ENCODE measurements around the gene SCLT1. TPM values are rescaled to one million over a fixed set of nuclear protein-coding genes. Genes with fewer than 3 reads are reported as not detected.

The SCLT1 gene
- total and polyA plus RNA-seq, 2 of the 8 experiments (the other 6 are each of a cell fraction or from before 2014, with no cell fraction given) = 4.8 to 13.1 TPM

GRCh38 chr4:129111919-129112318 lies 18.6 kb upstream of the SCLT1 start:
- Histone ChIP-seq H3K36me3 (ENCODE audit: control insufficient read depth in 2 of 4, insufficient read depth in 4 of 4, low read length in 3 of 4) (no peaks in the 10 kb centered on the region), H2AFZ (ENCODE audit: low read length) (no peak overlapping the region), H3K79me2 (ENCODE audit: control insufficient read depth in 1 of 2, insufficient read depth in 2 of 2, low read length in 2 of 2) (no peaks in the 10 kb centered on the region), H3K27me3 (replicated peaks in 1 of 4; ENCODE audit: control insufficient read depth in 3 of 4, extremely low read depth in 1 of 4, insufficient read depth in 3 of 4, low read length in 3 of 4) (peaks cover 0 to 1% (median 0%) of the 10 kb centered on the region in 4 experiments; a peak in 1 of 7 replicates), H3K4me2 (ENCODE audit: insufficient read depth in 1 of 2, low read depth in 2 of 2, low read length in 2 of 2) (no peak overlapping the region), H3K23ac (ENCODE audit: insufficient read length) (no peak overlapping the region), H2BK12ac (ENCODE audit: low read depth, low read length) (no peak overlapping the region), H4K5ac (ENCODE audit: insufficient read length, low read depth, low read length) (no peak overlapping the region), H3K4me3 (ENCODE audit: extremely low read depth in 1 of 4, insufficient read depth in 2 of 4, low read depth in 3 of 4, low read length in 4 of 4) (no peak overlapping the region), H3K23me2 (ENCODE audit: low read depth, low read length) (no peaks in the 10 kb centered on the region), H3K79me1 (ENCODE audit: low read depth, low read length) (no peaks in the 10 kb centered on the region), H4K20me1 (replicated peaks in 1 of 2; ENCODE audit: control insufficient read depth in 1 of 2, insufficient read depth in 2 of 2, low read length in 2 of 2) (no peaks in the 10 kb centered on the region), H3K56ac (replicated peaks; ENCODE audit: insufficient read length, low read depth, low read length) (no peak overlapping the region), H3K9me3 (ENCODE audit: insufficient read depth in 2 of 2, low read depth in 1 of 2, low read length in 1 of 2) (no peaks in the 10 kb centered on the region), H2BK120ac (replicated peaks; ENCODE audit: low read depth, low read length) (no peak overlapping the region), H3K4me1 (replicated peaks in 1 of 4; ENCODE audit: control insufficient read depth in 3 of 4, insufficient read depth in 4 of 4, low read length in 3 of 4) (peaks cover 0 to 2% (median 0%) of the 10 kb centered on the region in 4 experiments; a peak in 2 of 7 replicates), H3K9ac (replicated peaks in 1 of 4; ENCODE audit: extremely low read depth in 1 of 4, low read depth in 3 of 4, low read length in 3 of 4) (no peak overlapping the region), H3K4ac (replicated peaks; ENCODE audit: insufficient read length, low read depth, low read length) (no peak overlapping the region), H2AK5ac (ENCODE audit: low read depth, low read length) (no peak overlapping the region), H3K27ac (ENCODE audit: low read depth, low read length) (no peak overlapping the region), H3K18ac (ENCODE audit: extremely low read depth, low read length) (no peak overlapping the region), H4K91ac (replicated peaks; ENCODE audit: insufficient read length, low read length) (no peak overlapping the region), H2BK15ac (ENCODE audit: low read length) (no peak overlapping the region), H2BK20ac (ENCODE audit: low read length) (no peak overlapping the region), H2BK5ac (ENCODE audit: low read depth, low read length) (no peak overlapping the region), H4K8ac (ENCODE audit: extremely low read depth, insufficient read depth, low read length) (no peak overlapping the region), H3K14ac (ENCODE audit: insufficient read length) (no peak overlapping the region)
- POLR2A ChIA-PET (ENCODE audit: partially characterized antibody) = no interaction called here
- no peak for DNase-seq (ENCODE audit: low read depth in 1 of 2, low spot score in 2 of 2)
- FAIRE-seq = no peak
- CTCF ChIA-PET (ENCODE audit: partially characterized antibody) = no interaction called here
- no peak for TF ChIP-seq BRCA1 (IDR thresholded peaks at IDR 0.05; ENCODE audit: low read depth, low read length)
- no peak for TF ChIP-seq SP2 (IDR thresholded peaks at IDR 0.05; ENCODE audit: low read length)
- no peak for TF ChIP-seq KDM5A (IDR thresholded peaks at IDR 0.05; ENCODE audit: low read length)
- TF ChIP-seq HDAC2 (IDR thresholded peaks at IDR 0.05; ENCODE audit: borderline replicate concordance in 1 of 2, low read depth in 2 of 2, low read length in 2 of 2) = no peak
- TF ChIP-seq TCF12 (IDR thresholded peaks at IDR 0.05; ENCODE audit: low read depth, low read length) = no peak
- TF ChIP-seq SRF (IDR thresholded peaks at IDR 0.05; ENCODE audit: low read depth, low read length) = no peak
- no peak for TF ChIP-seq ZNF274 (IDR thresholded peaks at IDR 0.05; ENCODE audit: borderline replicate concordance, extremely low read depth, low read length)
- no peak for TF ChIP-seq KDM1A (IDR thresholded peaks at IDR 0.05; ENCODE audit: borderline replicate concordance, low read length)
- no peak for TF ChIP-seq MAX (IDR thresholded peaks at IDR 0.05)
- no peak for TF ChIP-seq SUZ12 (IDR thresholded peaks at IDR 0.05; ENCODE audit: low read length)
- TF ChIP-seq CTCF (IDR thresholded peaks at IDR 0.05; ENCODE audit: control extremely low read depth in 1 of 3, insufficient read depth in 1 of 3, low read depth in 1 of 3, low read length in 3 of 3) = no peak
- no peak for TF ChIP-seq RAD21 (IDR thresholded peaks at IDR 0.05 in 1 of 2, conservative IDR thresholded peaks at IDR 0.05 in 1 of 2; ENCODE audit: low read depth in 2 of 2, low read length in 2 of 2)

Data from H1 (cell line).